PC-9 (cell line): ENCODE data around the gene ANKRD13A. TPM values are rescaled to one million over a fixed set of nuclear protein-coding genes. Genes with fewer than 3 reads are reported as not detected.
A peak's percentile ranks its signal among the peaks of the same experiment; 100 is the strongest.
"Not testable (repeated sequence)": the region's sequence is repeated elsewhere in the genome, so short reads cannot be mapped to it uniquely, and the experiment has no call there.

Experiments used
- BruUV-seq: library from RNA; stranded (reverse); fragments of 400-500 nt; replicated peaks from 2 replicates; lab custom pipeline; 2021; lab: Mats Ljungman, UMichigan
- CTCF ChIA-PET: fragments of 300-600 bp; sonication (Branson Sonifier 250); formaldehyde crosslinking; loops from one replicate; lab custom pipeline; 2022; ENCODE audit warnings: antibody characterized with exemption; lab: Charles Lee
- POLR2A ChIA-PET: fragments of 300-600 bp; sonication (Branson Sonifier 250); formaldehyde crosslinking; loops from one replicate; lab custom pipeline; 2022; ENCODE audit warnings: antibody characterized with exemption; ENCODE audit not compliant: unreplicated experiment; lab: Charles Lee
- DNase-seq, 2 experiments: peaks; one replicate each; pipeline versions ENCODE4 v3.0.0 to v3.0.0-alpha.2; 2015 to 2022; ENCODE audit warnings: mixed read lengths in 1 of 2
- H2AFZ ChIP-seq: fragments of 200-600 bp; sonication (generic); 2 replicates; pipeline ENCODE4 v1.8.1; 2017; ENCODE audit warnings: antibody characterized with exemption
- H3F3A ChIP-seq: fragments of 200-600 bp; sonication (generic); 2 replicates; pipeline ENCODE4 v1.8.1; 2017; ENCODE audit warnings: antibody characterized with exemption, mild to moderate bottlenecking, low read depth; ENCODE audit not compliant: insufficient read depth
- H3K27ac ChIP-seq: fragments of 200-600 bp; sonication (generic); 2 replicates; pipeline ENCODE4 v1.6.1; 2016; ENCODE audit warnings: mixed run types
- H3K27me3 ChIP-seq: fragments of 200-600 bp; sonication (generic); 2 replicates; pipeline ENCODE4 v1.6.1; 2016; ENCODE audit warnings: low read depth, mixed run types; ENCODE audit not compliant: insufficient read depth
- H3K36me3 ChIP-seq: fragments of 200-600 bp; sonication (generic); 2 replicates; pipeline ENCODE4 v1.6.1; 2016; ENCODE audit warnings: low read depth, mixed run types
- H3K4me1 ChIP-seq: fragments of 200-600 bp; sonication (generic); replicated peaks from 2 replicates; pipeline ENCODE4 v1.6.1; 2016; ENCODE audit warnings: mixed run types; ENCODE audit not compliant: insufficient read depth
- H3K4me2 ChIP-seq: fragments of 200-600 bp; sonication (generic); 2 replicates; pipeline ENCODE4 v1.6.1; 2017; ENCODE audit warnings: mixed run types
- H3K4me3 ChIP-seq: fragments of 200-600 bp; sonication (generic); 2 replicates; pipeline ENCODE4 v1.6.1; 2016; ENCODE audit warnings: mixed run types
- H3K79me2 ChIP-seq: fragments of 200-600 bp; sonication (generic); 2 replicates; pipeline ENCODE4 v1.6.1; 2017; ENCODE audit warnings: low read depth, mixed run types
- H3K9me2 ChIP-seq: fragments of 200-600 bp; sonication (generic); 2 replicates; pipeline ENCODE4 v1.8.1; 2017; ENCODE audit warnings: mild to moderate bottlenecking; ENCODE audit not compliant: insufficient read depth
- H3K9me3 ChIP-seq: fragments of 200-600 bp; sonication (generic); 2 replicates; pipeline ENCODE4 v1.8.1; 2016; ENCODE audit warnings: low read depth; ENCODE audit not compliant: insufficient read depth
- H4K20me1 ChIP-seq: fragments of 200-600 bp; sonication (generic); 2 replicates; pipeline ENCODE4 v1.8.1; 2017; ENCODE audit not compliant: insufficient read depth
- CTCF ChIP-seq: fragments of 200-600 bp; sonication (generic); conservative IDR thresholded peaks from 2 replicates; pipeline ENCODE4 v1.6.1; 2017; ENCODE audit warnings: mixed run types, antibody characterized with exemption, mild to moderate bottlenecking, moderate library complexity
- EZH2 ChIP-seq: fragments of 200-600 bp; sonication (generic); IDR thresholded peaks from 2 replicates; pipeline ENCODE4 v1.8.0; 2017; ENCODE audit warnings: antibody characterized with exemption, low read depth
- intact Hi-C: fragments of 100-400 bp; cut with micrococcal nuclease; formaldehyde crosslinking; loops from one replicate; pipeline ENCODE4 v1.10.0; 2022; ENCODE audit not compliant: unreplicated experiment
- total RNA-seq: library from RNA; stranded (reverse); gene quantifications from 2 replicates; pipeline ENCODE4 v1.2.3, GENCODE V29; 2021

The ANKRD13A gene
- total RNA-seq, 1 experiment from 2014 or later = 66.9 TPM

GRCh38 chr12:110050927-110051326, 51.7 kb downstream of the ANKRD13A start:
- H3F3A ChIP-seq = peaks cover 14% of the 10 kb centered on the region
- H3K4me1 ChIP-seq = peaks cover 27% of the 10 kb centered on the region
- intact Hi-C loops = no loop called here
- no peak overlapping the region for H3K27ac ChIP-seq
- H3K79me2 ChIP-seq = peaks cover 22% of the 10 kb centered on the region
- ChIA-PET CTCF (interaction anchor here (0.6 kb wide), 1 partner anchor 8 kb away, joined by 3 read pairs; no protein-coding TSS in a partner anchor), POLR2A (no interaction called here)
- no peak overlapping the region for H3K4me3 ChIP-seq
- no peaks in the 10 kb centered on the region for H3K36me3 ChIP-seq
- H2AFZ ChIP-seq = no peak overlapping the region; the same call in 1 of the 2 replicates
- no peaks in the 10 kb centered on the region for H4K20me1 ChIP-seq
- TF ChIP-seq EZH2 (no peak), CTCF (no peak)
- no TSS peak for BruUV-seq
- H3K27me3 ChIP-seq = no peaks in the 10 kb centered on the region
- no peaks in the 10 kb centered on the region for H3K9me3 ChIP-seq
- H3K9me2 ChIP-seq = no peaks in the 10 kb centered on the region
- no peak for DNase-seq
- H3K4me2 ChIP-seq = no peak overlapping the region

- Histone ChIP-seq H3K4me2 (peak overlapping the region; percentile 52; the same call in 1 of the 2 replicates), H3K4me1 (peaks cover 20% of the 10 kb centered on the region), H3K27ac (peak overlapping the region; percentile 51), H3F3A (peaks cover 20% of the 10 kb centered on the region)
- H2AFZ ChIP-seq, H3K36me3 ChIP-seq, H3K9me2 ChIP-seq, intact Hi-C loops, H3K27me3 ChIP-seq, H3K79me2 ChIP-seq, H4K20me1 ChIP-seq, H3K9me3 ChIP-seq, H3K4me3 ChIP-seq, BruUV-seq: not testable (repeated sequence)
- peak; percentile 35 to 69 for DNase-seq
- ChIA-PET CTCF (interaction anchor here (0.9 kb wide), 1 partner anchor 375 kb away, joined by 3 read pairs; no protein-coding TSS in a partner anchor), POLR2A (interaction anchor here (0.6 kb wide), 1 partner anchor 11 kb away, joined by 25 read pairs; no protein-coding TSS in a partner anchor)
These were observed 56.4 kb downstream of the ANKRD13A start for GRCh38 chr12:110055375-110056352.

GRCh38 chr12:110056643-110057042, 57.4 kb downstream of the ANKRD13A start:
- H3F3A ChIP-seq = peaks cover 20% of the 10 kb centered on the region
- DNase-seq, H3K79me2 ChIP-seq, intact Hi-C loops, H3K9me2 ChIP-seq, H3K27me3 ChIP-seq, H2AFZ ChIP-seq, H3K9me3 ChIP-seq, BruUV-seq, H3K36me3 ChIP-seq, H4K20me1 ChIP-seq, CTCF ChIA-PET, H3K4me3 ChIP-seq, H3K4me2 ChIP-seq: not testable (repeated sequence)
- peaks cover 20% of the 10 kb centered on the region for H3K4me1 ChIP-seq
- H3K27ac ChIP-seq = 0 out of 2 replicates have a peak overlapping the region, but pooled peaks have one; percentile 51
- POLR2A ChIA-PET = interaction anchor here (0.6 kb wide), 1 partner anchor 12 kb away, joined by 25 read pairs; no protein-coding TSS in a partner anchor
